ENCODE results near the gene USP9Y.

The USP9Y gene

DNA sequence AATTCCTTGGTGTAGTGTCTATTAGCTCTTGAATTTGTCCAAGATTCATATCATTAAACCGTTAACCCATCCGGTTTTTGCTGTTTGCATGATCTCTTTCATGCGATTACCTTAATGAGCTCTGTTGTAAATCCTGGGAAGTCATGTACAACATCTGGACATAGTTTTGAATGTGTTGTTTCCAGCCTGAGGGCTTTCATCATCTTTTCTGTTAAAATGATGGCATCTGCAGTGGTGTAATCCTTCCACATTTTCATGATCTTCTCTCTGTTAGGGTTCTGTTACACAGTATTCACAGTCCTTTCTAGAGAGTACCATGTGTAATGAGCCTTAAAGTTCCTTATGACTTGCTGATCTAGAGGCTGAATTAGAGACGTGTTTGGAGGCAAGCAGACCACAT, 64.9 kb downstream of the USP9Y start:
- DNase-seq (ENCODE audit: low read depth), result no peak

DNA sequence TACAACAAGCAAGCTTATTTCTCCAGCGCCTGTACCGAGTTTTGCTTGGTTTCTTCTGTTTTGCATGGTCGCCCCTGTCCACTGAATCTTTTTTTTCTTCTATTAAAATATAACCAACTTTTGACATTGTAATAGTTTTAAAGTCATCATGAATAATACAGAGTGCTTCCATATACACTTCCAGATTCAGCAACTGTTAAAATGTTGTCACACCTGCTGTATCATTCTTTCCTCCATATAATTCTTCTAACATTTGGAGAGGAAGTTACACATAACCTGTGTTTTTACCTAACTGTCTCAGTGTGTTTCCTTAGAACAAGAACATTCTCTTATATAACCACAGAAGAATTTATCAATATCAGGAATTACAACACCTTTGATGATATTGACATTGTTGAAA, 83.5 kb downstream of the USP9Y start:
- no peak for DNase-seq (ENCODE audit: low read depth)

DNA sequence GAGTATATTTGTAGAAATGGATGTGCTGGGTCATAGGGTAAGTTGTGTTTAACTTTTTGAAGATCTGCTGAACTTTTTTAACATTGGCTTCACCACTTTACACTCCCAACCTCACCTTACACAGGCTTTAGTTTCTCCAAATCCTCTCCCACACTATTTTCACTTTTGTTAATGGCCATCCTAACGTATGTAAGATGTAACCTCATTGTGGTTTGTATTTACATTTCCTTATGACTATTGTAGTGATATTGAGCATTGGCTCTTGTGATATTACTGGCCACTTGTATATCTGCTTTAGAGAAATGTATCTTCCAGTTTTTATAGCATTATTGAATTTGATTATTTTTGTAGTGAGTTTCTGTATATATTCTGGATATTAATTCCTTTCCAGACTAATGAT, 93.0 kb downstream of the USP9Y start:
- no peak for DNase-seq (ENCODE audit: low read depth)

DNA sequence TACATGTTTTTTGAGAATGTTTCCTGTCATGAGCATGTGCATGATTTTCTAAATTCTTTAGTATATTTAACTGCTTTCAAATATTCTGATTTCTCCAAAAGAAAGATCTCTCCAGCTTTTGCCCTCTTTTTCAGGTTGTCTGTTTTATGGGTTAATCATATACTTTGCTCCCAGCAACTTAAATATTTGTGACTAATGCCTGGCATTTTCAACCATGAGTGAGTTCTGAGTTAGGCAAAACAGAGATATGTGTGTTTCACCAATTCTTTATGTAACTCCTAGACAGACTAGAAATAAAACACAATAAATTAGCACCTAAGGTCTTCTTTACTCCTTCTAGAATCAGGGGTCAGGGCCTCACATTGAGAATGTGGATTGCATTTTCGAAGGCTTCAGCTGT, 107.0 kb downstream of the USP9Y start:
- no peak for DNase-seq (ENCODE audit: low read depth)

DNA sequence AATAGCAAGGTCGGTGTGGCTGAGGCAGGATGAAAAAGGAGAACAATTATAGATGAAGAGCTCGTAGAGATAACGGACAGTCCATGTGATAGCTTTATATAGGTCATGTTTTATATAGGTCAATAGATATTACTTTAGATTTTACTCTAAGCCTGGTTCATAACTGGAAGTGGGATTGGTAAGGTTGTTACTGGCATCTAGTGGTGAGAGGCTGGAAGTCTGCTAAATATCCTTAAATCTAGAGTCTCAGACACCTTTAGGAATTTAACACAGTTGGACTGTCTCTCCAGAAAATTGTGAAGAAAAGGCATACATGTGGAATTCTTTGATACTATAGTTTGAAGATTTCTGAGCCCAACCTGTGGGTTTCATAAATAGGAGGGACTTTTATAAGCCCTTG, 108.0 kb downstream of the USP9Y start:
- DNase-seq (ENCODE audit: low read depth), result no peak

DNA sequence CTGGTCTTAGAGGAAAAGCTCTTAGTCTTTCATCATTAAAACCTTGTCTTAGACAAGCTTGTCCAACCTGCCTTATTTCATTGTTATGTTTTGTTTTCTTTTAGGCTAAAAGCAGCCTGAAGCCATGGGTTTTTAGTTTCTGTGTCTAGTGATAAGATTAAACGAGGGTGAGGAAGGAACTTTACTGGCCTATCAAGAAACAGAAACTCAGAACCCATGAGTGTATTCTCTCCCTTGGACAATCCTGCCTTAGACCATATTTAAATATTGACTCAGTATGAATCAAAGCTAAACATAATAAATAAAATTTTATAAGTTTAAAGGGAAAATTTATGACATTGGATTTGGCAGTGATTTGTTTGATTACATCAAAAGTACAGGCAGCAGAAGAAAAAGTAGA, 122.4 kb downstream of the USP9Y start:
- DNase-seq (ENCODE audit: low read depth), result no peak

DNA sequence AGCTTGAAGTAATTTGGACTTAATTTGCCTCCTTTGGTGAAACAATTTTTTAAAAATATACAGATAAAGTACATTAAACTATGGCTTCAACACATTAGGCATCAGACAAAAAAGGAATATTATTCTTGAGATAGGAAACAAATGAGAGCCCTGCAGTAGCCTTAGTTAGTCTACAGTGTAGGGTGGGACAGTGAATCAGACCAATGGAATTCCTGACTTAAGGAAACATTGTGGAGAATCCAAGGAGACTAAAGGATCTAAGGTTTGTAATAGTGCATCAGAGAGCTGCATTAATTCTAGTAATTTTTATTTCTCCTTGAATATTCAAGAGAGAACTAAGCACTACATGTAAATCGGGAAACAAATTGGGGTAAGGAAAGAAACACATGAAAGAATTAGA, 125.8 kb downstream of the USP9Y start:
- no peak for DNase-seq (ENCODE audit: low read depth)

DNA sequence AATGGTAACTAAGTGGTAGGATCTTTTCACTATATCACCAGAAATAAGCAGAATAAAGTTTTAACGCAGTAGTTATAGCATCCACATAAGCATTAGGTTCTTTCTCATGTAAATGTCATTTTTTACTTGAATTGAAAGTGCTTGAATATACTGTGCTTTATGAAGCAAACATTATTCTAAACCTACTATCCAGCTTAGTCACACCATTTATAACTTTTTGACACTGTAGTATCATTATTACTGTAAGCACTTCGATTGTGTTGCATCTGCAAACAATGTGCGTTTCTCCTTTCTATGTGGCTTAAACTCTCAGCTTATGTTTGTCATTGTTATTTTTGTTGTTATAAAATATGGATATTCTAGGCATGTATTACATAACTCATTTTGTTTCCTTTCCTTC, 132.3 kb downstream of the USP9Y start:
- no peak for DNase-seq (ENCODE audit: low read depth)

DNA sequence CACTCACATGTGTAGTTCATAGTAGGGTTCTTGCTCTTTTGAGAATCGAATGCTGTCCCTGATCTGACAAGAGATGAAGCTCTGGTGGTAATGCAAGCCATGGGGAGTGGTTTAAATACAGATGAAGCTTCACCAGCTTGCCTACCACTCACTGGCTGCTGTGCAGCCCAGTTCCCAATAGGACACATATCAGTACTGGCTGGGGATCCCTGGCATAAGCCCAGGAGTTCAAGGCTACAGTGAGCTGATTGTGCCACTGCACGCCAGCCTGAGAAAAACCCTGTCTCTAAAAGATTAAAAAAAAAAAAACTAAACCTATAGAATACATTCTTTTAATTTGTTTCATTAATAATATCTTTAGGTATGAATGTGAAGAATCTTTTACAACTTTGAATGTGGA, 136.5 kb downstream of the USP9Y start:
- DNase-seq (ENCODE audit: low read depth), result no peak

DNA sequence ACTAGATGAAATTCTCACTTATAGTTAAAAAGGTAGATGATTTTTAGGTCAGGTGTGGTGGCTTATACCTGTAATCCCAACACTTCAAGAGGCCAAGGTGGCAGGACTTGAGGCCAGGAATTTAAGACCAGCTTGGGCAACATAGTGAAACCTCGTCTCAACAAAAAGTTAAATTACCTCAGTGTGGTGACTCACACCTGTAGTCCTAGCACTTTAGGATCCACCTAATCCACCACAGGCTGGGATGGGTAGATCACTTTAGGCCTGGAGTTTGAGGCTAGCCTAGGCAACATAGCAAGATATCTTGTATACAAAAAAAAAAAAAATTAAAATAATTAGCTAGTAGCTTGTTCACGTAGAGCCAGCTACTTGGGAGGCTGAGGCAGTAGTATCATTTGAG, 140.3 kb downstream of the USP9Y start:
- DNase-seq (ENCODE audit: low read depth), result no peak

DNA sequence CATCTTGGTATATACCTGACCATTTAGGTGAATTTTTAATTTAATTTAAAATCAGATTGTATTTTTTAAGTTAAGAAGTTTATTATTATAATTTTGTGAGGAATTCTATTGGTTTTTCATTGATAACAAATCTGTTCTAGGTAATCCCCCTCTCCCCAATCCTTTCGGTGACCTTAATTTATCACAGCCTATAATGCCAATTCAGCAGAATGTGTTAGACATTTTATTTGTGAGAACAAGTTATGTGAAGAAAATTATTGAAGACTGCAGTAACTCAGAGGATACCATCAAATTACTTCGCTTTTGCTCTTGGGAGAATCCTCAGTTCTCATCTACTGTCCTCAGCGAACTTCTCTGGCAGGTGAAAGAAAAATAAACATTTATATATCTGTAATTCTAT, 145.8 kb downstream of the USP9Y start:
- DNase-seq (ENCODE audit: low read depth), result no peak

DNA sequence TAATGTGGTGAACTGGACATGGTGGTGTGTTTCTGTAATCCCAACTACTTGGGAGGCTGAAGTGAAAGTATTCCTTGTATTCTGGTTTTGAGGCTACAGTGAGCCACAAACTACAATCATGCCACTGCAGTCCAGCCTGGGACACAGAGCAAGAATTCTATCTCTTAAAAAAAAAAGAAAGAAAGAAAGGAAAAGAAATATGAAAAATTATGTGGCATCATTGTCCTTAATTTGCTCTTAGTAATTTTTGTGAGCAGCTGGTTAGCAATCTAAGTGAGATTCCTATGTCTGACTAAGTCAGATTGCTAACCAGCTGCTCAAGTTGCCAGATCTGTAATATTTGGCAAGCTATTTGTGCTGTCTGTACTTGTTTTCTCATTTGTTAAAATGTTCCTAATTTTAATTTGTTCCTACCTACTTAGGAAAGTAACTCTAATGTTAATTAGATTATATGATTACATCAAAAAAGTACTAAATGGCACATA, 154.8 kb downstream of the USP9Y start:
- no peak for DNase-seq (ENCODE audit: low read depth)

DNA sequence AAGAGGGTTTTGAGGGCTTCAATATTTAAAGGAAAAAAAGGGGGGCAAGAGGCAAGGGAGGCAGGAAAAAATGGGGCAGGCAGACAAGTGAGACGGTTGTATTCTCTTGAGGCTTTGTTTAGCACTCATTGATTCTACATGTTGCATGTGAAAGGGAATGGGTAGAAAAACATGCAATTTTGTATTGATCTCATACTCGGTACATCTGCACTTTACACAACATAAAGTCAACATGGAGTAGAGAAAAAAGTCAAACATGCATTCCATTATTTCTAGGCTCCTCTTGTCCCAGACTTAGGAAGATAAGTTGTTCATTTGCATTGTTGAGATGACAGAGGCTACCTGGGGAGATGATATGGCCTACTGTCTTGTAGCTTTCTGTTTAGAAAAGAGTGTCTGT, 166.9 kb downstream of the USP9Y start:
- DNase-seq (ENCODE audit: low read depth), result no peak

DNA sequence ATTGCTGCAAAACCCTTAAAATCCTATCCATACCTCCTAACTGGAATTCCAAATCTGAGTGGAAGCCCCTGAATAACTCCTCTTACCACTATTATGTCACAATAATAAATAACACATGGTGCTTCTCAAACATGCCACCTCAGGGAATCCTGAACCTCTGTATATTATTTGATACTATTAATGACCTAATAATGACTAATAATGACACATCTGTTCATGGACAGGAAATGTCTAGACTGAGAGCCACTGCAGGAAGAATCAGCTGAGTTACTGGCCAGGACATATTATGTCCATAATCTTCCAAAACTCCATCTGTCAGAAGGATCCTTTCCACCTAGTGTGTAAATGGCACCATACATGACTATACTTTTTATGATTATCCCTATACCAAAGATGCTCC, 195.9 kb downstream of the USP9Y start:
- DNase-seq (ENCODE audit: low read depth), result no peak

DNA sequence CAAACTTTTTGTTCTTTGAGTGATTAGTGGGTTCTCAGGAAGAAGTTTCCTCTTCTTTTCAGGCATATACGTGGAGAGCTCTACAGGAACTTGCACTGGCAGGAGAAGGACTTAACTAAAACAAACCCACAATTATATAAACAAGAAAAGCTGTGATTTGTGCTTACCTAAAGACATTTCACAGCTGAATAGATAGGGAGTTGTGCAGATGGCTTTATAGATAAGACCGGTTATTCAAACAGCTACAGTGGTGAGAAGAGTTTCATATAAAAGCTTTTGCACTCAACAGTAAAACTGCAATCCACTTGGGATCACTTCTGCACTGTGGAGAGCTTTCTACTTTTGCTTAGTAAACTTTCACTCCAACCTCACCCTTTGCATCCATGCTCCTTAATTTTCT, 197.6 kb downstream of the USP9Y start:
- no peak for DNase-seq (ENCODE audit: low read depth)

DNA sequence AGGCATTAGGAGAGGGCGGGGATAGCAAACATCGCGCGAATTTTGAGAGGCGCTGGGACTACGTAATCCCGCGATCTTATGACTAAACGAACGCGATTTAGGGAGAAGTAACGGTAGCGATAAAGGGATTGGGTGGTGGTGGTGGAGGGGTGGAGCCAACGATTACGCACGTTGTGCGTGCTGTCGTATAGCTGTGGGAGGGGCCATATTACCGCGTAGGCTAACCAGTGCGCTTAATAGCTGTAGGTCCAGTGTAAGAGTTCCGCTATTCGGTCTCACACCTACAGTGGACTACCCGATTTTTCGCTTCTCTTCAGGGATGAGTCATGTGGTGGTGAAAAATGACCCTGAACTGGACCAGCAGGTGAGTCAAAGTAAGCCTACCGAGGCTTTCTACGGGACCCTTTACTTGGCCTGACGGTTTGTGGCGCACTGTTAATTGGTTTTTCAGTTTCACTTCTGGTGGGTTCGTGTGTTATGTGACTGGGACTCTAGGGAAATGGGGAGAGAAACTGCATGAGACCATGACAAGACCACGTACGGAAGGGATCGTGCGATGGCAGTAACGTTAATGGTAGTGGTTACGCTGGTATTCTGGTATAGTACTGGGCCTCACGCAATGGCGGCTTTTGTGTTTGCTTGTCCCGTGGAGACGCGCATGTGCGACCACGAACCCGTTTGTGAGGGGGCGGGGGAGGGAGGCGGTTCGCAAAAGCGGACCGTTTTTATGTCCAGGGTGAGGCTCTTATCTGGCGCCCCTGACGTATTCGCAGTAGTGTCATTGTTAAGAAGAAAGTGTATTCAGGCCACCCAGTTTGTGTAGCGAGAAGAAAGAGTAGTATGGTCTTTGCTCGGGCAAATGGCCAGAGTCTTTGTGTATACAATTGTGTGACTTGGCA, 203.8 kb downstream of the USP9Y start, which contains the start of gene DDX3Y:
Gene DDX3Y, plus strand, starts transcription at position 251 of the 899 bp plus-strand sequence. Its CDS starts 69 bp downstream, at position 320.
- no peak for DNase-seq (ENCODE audit: low read depth)

DNA sequence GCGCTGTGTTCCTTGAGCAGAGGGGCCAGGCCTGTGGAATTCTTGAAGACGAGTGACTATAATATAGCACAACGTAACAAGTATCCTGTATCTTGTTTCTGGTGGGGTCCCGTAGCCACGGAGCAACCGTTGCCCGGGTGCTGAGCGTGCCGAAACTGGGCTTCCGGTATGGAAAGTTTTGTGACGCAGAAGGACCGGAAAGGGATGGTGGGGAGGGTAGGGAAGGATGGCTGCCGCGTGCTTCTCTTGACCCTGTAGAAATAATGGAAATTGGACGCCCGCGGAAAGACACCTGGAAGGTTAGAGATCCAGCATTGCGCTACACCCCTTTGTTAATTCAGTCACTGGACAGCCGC, 204.5 kb downstream of the USP9Y start:
- DNase-seq (ENCODE audit: low read depth), result no peak

DNA sequence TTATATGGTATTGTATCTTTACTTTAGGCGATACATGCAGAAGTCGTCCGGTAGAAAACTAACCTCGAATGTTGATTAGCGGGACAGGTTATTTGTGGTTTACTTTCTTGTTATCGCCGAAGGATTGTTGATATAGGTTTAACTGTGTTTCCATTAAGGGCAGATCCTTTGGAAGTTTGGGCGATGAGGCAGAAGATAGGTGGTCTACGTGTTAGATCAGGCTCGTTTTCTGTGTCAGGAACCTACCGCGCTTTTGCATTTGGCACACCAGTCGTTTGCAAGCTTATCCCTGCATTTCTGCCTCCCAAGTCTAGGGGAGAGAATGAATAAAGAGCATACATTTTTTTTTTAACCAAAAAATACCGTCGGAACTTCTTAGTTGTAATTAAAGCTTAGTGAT, 204.9 kb downstream of the USP9Y start:
- DNase-seq (ENCODE audit: low read depth), result no peak
